HepG2 (cell line): Measurements from ENCODE around the gene JADE2. TPM values are rescaled to one million over a fixed set of nuclear protein-coding genes. Genes with fewer than 3 reads are reported as not detected.

Experiments used
- ATAC-seq: fragments of 200-7000 bp; cut with Tn5 transposase; 3 replicates; pipeline ENCODE4 v1.9.1; 2020; ENCODE audit warnings: mild to moderate bottlenecking, moderate library complexity
- BruUV-seq: library from RNA; stranded (reverse); fragments of 400-500 nt; replicated peaks from 2 replicates; lab custom pipeline; 2021; lab: Mats Ljungman, UMichigan
- CTCF ChIA-PET: fragments of 300-600 bp; formaldehyde crosslinking; extraction: SDS; loops from one replicate; lab custom pipeline; 2021; ENCODE audit warnings: low total read pairs, inconsistent platforms, low intra/inter-chr PET ratio; lab: Yijun Ruan, JAX
- POLR2A ChIA-PET: fragments of 350-600 bp; sonication (Branson Sonifier 250); formaldehyde crosslinking; loops from one replicate; lab custom pipeline; 2020; ENCODE audit warnings: antibody characterized with exemption, inconsistent platforms; lab: Yijun Ruan, JAX
- DNase-seq: peaks from one replicate; pipeline ENCODE4 v3.0.0-alpha.2; 2015; ENCODE audit warnings: low spot score
- FAIRE-seq: peaks from 3 replicates; lab custom pipeline; 2011; peaks lifted over from hg19 to GRCh38; lab: Jason Lieb, UNC
- H2AFZ ChIP-seq: one replicate; pipeline ENCODE4 v1.6.1; 2011; ENCODE audit warnings: low read length, inconsistent platforms
- H3K27ac ChIP-seq: fragments of 300-600 bp; 3 replicates; pipeline ENCODE4 v1.8.0; 2011; ENCODE audit warnings: mixed run types, mild to moderate bottlenecking, mixed read lengths, low read length, inconsistent platforms; ENCODE audit not compliant: insufficient read depth; ENCODE audit errors: extremely low read length
- H3K27me3 ChIP-seq, 2 experiments: fragments of 200-600 bp in 1 of 2; 2 replicates in 1 of 2; 3 replicates in 1 of 2; pipeline versions ENCODE4 v1.6.0 to v1.8.0; 2011; ENCODE audit warnings: low read length in 2 of 2, mild to moderate bottlenecking in 2 of 2, moderate library complexity in 2 of 2, inconsistent platforms in 1 of 2; ENCODE audit not compliant: insufficient read depth in 2 of 2, control insufficient read depth in 1 of 2
- H3K36me3 ChIP-seq, 2 experiments: fragments of 200-600 bp in 1 of 2; replicated peaks in 1 of 2; 2 replicates in 1 of 2; 3 replicates in 1 of 2; pipeline versions ENCODE4 v1.5.1 to v1.8.0; 2011; ENCODE audit warnings: low read length in 2 of 2, inconsistent platforms in 1 of 2; ENCODE audit not compliant: insufficient read depth in 2 of 2, control insufficient read depth in 1 of 2
- H3K4me1 ChIP-seq: 2 replicates; pipeline ENCODE4 v1.5.1; 2012; ENCODE audit warnings: low read length, inconsistent platforms; ENCODE audit not compliant: insufficient read depth
- H3K4me2 ChIP-seq: 2 replicates; pipeline ENCODE4 v1.6.0; 2011; ENCODE audit warnings: low read depth, low read length, inconsistent platforms
- H3K4me3 ChIP-seq, 3 experiments: fragments of 200-600 bp in 1 of 3; sonication (generic), shearing (Covaris generic) in 1 of 3; replicated peaks in 1 of 3; 2 replicates each; pipeline ENCODE4 v1.5.1; 2011 to 2016; ENCODE audit warnings: low read length in 3 of 3, inconsistent platforms in 2 of 3, low read depth in 2 of 3, mild to moderate bottlenecking in 2 of 3, control low read depth in 1 of 3, mixed read lengths in 1 of 3; ENCODE audit not compliant: insufficient read depth in 1 of 3
- H3K79me2 ChIP-seq: one replicate; pipeline ENCODE4 v1.6.1; 2011; ENCODE audit warnings: low read length, inconsistent platforms; ENCODE audit not compliant: insufficient read depth
- H3K9ac ChIP-seq: 2 replicates; pipeline ENCODE4 v1.6.0; 2011; ENCODE audit warnings: mild to moderate bottlenecking, low read depth, low read length, inconsistent platforms; ENCODE audit not compliant: insufficient read depth
- H3K9me3 ChIP-seq: 2 replicates; pipeline ENCODE4 v1.5.1; 2012; ENCODE audit warnings: mild to moderate bottlenecking, low read length
- H4K20me1 ChIP-seq: 2 replicates; pipeline ENCODE4 v1.6.0; 2011; ENCODE audit warnings: inconsistent platforms, mild to moderate bottlenecking, low read length, moderate library complexity; ENCODE audit not compliant: insufficient read depth
- AKAP8 ChIP-seq: sonication (generic); formaldehyde crosslinking; IDR thresholded peaks from 2 replicates; pipeline ENCODE4 v1.5.1; 2020; ENCODE audit warnings: mild to moderate bottlenecking, missing genetic modification reagents
- ELF1 ChIP-seq: sonication (generic); formaldehyde crosslinking; IDR thresholded peaks from 2 replicates; pipeline ENCODE4 v1.4.0; 2020; ENCODE audit warnings: missing genetic modification reagents
- HHEX ChIP-seq: IDR thresholded peaks from 2 replicates; pipeline ENCODE4 v1.6.1; 2016; ENCODE audit warnings: control low read depth
- MTA1 ChIP-seq: sonication (generic); formaldehyde crosslinking; IDR thresholded peaks from 2 replicates; pipeline ENCODE4 v1.4.0; 2020; ENCODE audit warnings: missing genetic modification reagents, mild to moderate bottlenecking, borderline replicate concordance
- NKX3-1 ChIP-seq: sonication (generic); formaldehyde crosslinking; IDR thresholded peaks from 2 replicates; pipeline ENCODE4 v1.5.0; 2020; ENCODE audit warnings: missing genetic modification reagents
- RAD51 ChIP-seq: fragments of 450-650 bp; IDR thresholded peaks from 2 replicates; pipeline ENCODE4 v1.6.1; 2016; ENCODE audit warnings: borderline replicate concordance
- ZNF207 ChIP-seq: fragments of 450-650 bp; IDR thresholded peaks from 2 replicates; pipeline ENCODE4 v1.6.1; 2016; ENCODE audit warnings: antibody characterized with exemption, borderline replicate concordance
- ZNF292 ChIP-seq: sonication (generic); formaldehyde crosslinking; IDR thresholded peaks from 2 replicates; pipeline ENCODE4 v1.8.1; 2022; ENCODE audit warnings: mild to moderate bottlenecking, low read depth, missing genetic modification reagents, borderline replicate concordance
- ZNF30 ChIP-seq: sonication (generic); formaldehyde crosslinking; IDR thresholded peaks from 2 replicates; pipeline ENCODE4 v1.5.0; 2020; ENCODE audit warnings: mild to moderate bottlenecking, missing genetic modification reagents
- ZNF350 ChIP-seq: sonication (generic); formaldehyde crosslinking; IDR thresholded peaks from 2 replicates; pipeline ENCODE4 v1.4.0; 2020; ENCODE audit warnings: mild to moderate bottlenecking, low read depth, missing genetic modification reagents, borderline replicate concordance
- ZNF44 ChIP-seq: sonication (generic); formaldehyde crosslinking; IDR thresholded peaks from 2 replicates; pipeline ENCODE4 v1.5.1; 2020; ENCODE audit warnings: mild to moderate bottlenecking, missing genetic modification reagents
- ZNF446 ChIP-seq: sonication (generic); formaldehyde crosslinking; IDR thresholded peaks from 2 replicates; pipeline ENCODE4 v1.5.0; 2020; ENCODE audit warnings: mild to moderate bottlenecking, missing genetic modification reagents
- ZNF577 ChIP-seq: sonication (generic); formaldehyde crosslinking; IDR thresholded peaks from 2 replicates; pipeline ENCODE4 v1.4.0; 2020; ENCODE audit warnings: mild to moderate bottlenecking, low read depth, missing genetic modification reagents, borderline replicate concordance
- WGBS: methylation state at CpG from one replicate; pipeline ENCODE4 v1.1.6; 2017; ENCODE audit warnings: low lambda C conversion rate; 5-methylcytosine and 5-hydroxymethylcytosine counted together
- in situ Hi-C: cut with HindIII; loops from 2 replicates; pipeline ENCODE4 v1.10.0; 2017; ENCODE audit warnings: low pct_unique_long_range_greater_than_20kb; ENCODE audit not compliant: extremely low pct_ligation_motif_present
- intact Hi-C: fragments of 100-400 bp; cut with micrococcal nuclease; formaldehyde crosslinking; loops from one replicate; pipeline ENCODE4 v1.10.0; 2022; ENCODE audit not compliant: unreplicated experiment
- polyA plus RNA-seq, 8 experiments: library from polyadenylated mRNA; depleted of rRNA in 3 of 8; stranded (reverse) in 7 of 8; unstranded in 1 of 8; fragments of >200 nt; fragmentation: Illumina TruSeq in 4 of 8; extraction: Trizol in 4 of 8; gene quantifications; 2 replicates each; pipeline versions ENCODE4 v1.2.1 to v1.2.3, GENCODE V29; 2011 to 2016; ENCODE audit warnings: low read depth in 4 of 8, missing spikeins in 1 of 8, mixed read lengths in 1 of 8; ENCODE audit not compliant: insufficient read depth in 1 of 8
- total RNA-seq, 5 experiments: library from RNA; depleted of rRNA; stranded (reverse); fragments of >200 nt; fragmentation: Illumina TruSeq; extraction: Trizol; gene quantifications; 2 replicates each; pipeline ENCODE4 v1.2.3, GENCODE V29; 2016; ENCODE audit warnings: low read depth in 1 of 5

JADE2 gene
- total and polyA plus RNA-seq, 2 of the 13 experiments (the other 11 are each of a cell fraction or from before 2014, with no cell fraction given), result 7.5 to 15.1 TPM

DNA sequence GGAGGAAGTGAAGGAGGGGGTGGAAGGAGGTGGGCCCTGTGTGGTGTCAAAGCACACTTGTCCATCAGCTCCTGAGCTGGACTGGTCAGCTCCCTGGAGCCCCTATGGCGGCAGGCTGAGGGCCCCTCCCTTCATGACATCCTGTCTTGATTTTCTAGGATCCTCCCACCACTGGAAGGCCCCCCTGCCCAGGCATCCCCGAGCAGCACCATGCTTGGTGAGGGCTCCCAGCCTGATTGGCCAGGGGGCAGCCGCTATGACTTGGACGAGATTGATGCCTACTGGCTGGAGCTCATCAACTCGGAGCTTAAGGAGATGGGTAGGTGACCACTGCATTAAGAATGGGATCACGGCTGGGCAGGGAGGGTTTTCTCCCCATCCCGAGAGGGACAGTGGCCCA, 34.2 kb downstream of the JADE2 start:
- ATAC-seq, result no peak
- no peaks in the 10 kb centered on the region; the same call in 1 of the 2 replicates for H3K4me1 ChIP-seq
- in situ Hi-C loops, result no loop called here
- POLR2A ChIA-PET, result no interaction called here
- no peak overlapping the region for H3K9ac ChIP-seq
- H2AFZ ChIP-seq, result no peak overlapping the region
- CTCF ChIA-PET, result no interaction called here
- H4K20me1 ChIP-seq, result no peaks in the 10 kb centered on the region
- intact Hi-C loops, result no loop called here
- FAIRE-seq, result no peak
- no TSS peak for BruUV-seq
- DNase-seq, result no peak
- no peak overlapping the region for H3K27ac ChIP-seq
- no peaks in the 10 kb centered on the region for H3K79me2 ChIP-seq
- H3K27me3 ChIP-seq, result no peaks in the 10 kb centered on the region
- H3K36me3 ChIP-seq, result peaks cover 29 to 54% of the 10 kb centered on the region in 2 experiments; a peak in 4 of 5 replicates
- H3K4me2 ChIP-seq, result no peak overlapping the region
- H3K9me3 ChIP-seq, result no peaks in the 10 kb centered on the region
- no peak for TF ChIP-seq NKX3-1 (CRISPR knock-in tag)
- no peak for TF ChIP-seq ZNF207
- no peak overlapping the region for H3K4me3 ChIP-seq
- WGBS, result 96% methylated on average over 3 of the region's 7 CpGs

DNA sequence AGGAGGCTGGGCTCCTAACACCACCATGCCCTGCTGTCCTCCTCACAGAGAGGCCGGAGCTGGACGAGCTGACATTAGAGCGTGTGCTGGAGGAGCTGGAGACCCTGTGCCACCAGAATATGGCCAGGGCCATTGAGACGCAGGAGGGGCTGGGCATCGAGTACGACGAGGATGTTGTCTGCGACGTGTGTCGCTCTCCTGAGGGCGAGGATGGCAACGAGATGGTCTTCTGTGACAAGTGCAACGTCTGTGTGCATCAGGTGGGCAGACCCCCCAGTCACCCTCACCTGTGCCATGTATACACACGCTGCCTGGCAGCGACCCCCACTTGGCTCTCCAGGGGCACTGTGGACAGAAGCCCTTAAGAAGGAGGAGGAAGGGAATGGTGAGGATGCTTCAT, 35.2 kb downstream of the JADE2 start:
- Histone ChIP-seq H3K27me3 (no peaks in the 10 kb centered on the region), H3K9me3 (no peaks in the 10 kb centered on the region), H3K4me3 (no peak overlapping the region), H2AFZ (no peak overlapping the region), H3K36me3 (peaks cover 29 to 57% of the 10 kb centered on the region in 2 experiments; a peak in 4 of 5 replicates), H3K9ac (no peak overlapping the region), H3K4me2 (no peak overlapping the region)
- ChIA-PET POLR2A (no interaction called here), CTCF (no interaction called here)
- FAIRE-seq (no peak), DNase-seq (no peak)
- 96% methylated on average over 12 of the region's 15 CpGs for WGBS
- TF ChIP-seq MTA1 (CRISPR knock-in tag), result no peak
- no peak for TF ChIP-seq ZNF44
- TF ChIP-seq ZNF292, result no peak
- TF ChIP-seq ELF1, result no peak
- no peak for TF ChIP-seq HHEX (CRISPR knock-in tag)
- TF ChIP-seq ZNF350, result no peak
- no peak for TF ChIP-seq RAD51
- TF ChIP-seq ZNF30 (CRISPR knock-in tag), result no peak
- TF ChIP-seq ZNF577, result no peak
- TF ChIP-seq ZNF446, result no peak
- no peak for TF ChIP-seq AKAP8 (CRISPR knock-in tag)
- TF ChIP-seq, all 625 proteins: peak for 0
- H3K4me1 ChIP-seq, result no peaks in the 10 kb centered on the region
- no peak overlapping the region for H3K27ac ChIP-seq
- no peaks in the 10 kb centered on the region for H4K20me1 ChIP-seq
- no peak for ATAC-seq
- intact Hi-C loops, result no loop called here
- no TSS peak for BruUV-seq
- in situ Hi-C loops, result no loop called here
- no peaks in the 10 kb centered on the region for H3K79me2 ChIP-seq
